Measurements from ENCODE around the gene C14orf93. TPM values are rescaled to one million over a fixed set of nuclear protein-coding genes. Genes with fewer than 3 reads are reported as not detected.
A peak's percentile ranks its signal among the peaks of the same experiment; 100 is the strongest.

Gene C14orf93
- polyA plus RNA-seq, 3 donors: 2.5 to 17.6 (median 3.7) TPM

DNA sequence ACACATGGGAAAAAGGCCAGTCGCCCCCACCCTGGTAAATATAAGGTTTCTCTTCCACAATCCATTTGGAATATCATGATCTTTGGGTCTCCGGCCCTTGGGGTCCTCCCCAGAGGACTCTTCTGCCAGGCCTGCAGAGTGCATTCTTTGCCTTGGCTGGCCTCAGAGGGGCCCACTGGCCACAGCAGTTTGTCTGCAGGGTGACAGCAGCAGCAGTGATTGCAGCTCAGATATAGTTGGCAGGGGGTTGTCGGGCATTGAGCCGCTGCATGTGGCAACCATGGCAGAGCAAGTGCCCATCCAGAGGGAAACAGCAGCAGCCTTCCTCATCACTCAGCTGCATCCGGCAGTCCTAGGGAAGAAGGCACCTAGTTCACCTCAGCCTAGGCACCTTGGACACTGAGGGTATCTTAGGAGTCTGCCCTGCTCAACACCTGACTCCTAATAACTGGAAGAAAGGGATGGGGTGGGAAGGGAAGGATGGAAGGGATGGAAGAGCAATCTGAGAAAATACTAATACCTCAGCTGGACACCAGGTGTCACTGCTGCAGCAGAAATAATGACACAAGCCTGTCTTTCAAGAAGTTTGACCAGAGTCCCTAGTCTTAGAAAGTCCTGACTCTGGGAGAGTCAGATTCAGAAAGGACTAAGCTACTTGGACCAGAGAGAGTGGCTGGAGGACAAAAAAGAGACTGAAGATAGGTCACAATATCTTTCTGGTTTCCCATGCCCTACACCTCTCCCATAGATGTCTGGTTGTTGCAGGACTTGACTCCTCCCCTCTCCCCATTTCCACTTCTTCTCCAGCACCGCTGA, 36.5 kb downstream of the C14orf93 start:
- H3K27ac ChIP-seq (ENCODE audit: low read depth in 1 of 2, low read length in 2 of 2): no peak overlapping the region
- Mint-ChIP-seq H3K27me3 (ENCODE audit: low read depth in 3 of 3) (peaks cover 14 to 19% (median 17%) of the 10 kb centered on the region in 3 donors), H3K4me3 (peak overlapping the region in 1 of 2 donors; percentile 46), H3K27ac (no peak overlapping the region), H3K36me3 (no peaks in the 10 kb centered on the region), H3K4me1 (no peaks in the 10 kb centered on the region), H3K9me3 (no peaks in the 10 kb centered on the region)
- H3K4me2 ChIP-seq (replicated peaks; ENCODE audit: extremely low read depth, low read length, poor library complexity, severe bottlenecking): no peak overlapping the region
- no peaks in the 10 kb centered on the region for H3K36me3 ChIP-seq (replicated peaks in 1 of 2; ENCODE audit: control insufficient read depth in 1 of 2, insufficient read depth in 2 of 2, low read length in 2 of 2)
- H3K79me2 ChIP-seq (ENCODE audit: insufficient read depth, low read length): no peaks in the 10 kb centered on the region
- 96% methylated on average over 3 of the region's 6 CpGs for WGBS (ENCODE audit: insufficient coverage)
- DNase-seq: peak; percentile 25 to 64 (median 49)
- intact Hi-C loops (cut with micrococcal nuclease): no loop called here
- H3K9ac ChIP-seq (ENCODE audit: insufficient read depth, low read length, poor library complexity, severe bottlenecking): no peak overlapping the region
- no peaks in the 10 kb centered on the region for H3K4me1 ChIP-seq (ENCODE audit: control insufficient read depth in 1 of 2, insufficient read depth in 2 of 2, low read length in 2 of 2)
- TF ChIP-seq, protein P1, sequence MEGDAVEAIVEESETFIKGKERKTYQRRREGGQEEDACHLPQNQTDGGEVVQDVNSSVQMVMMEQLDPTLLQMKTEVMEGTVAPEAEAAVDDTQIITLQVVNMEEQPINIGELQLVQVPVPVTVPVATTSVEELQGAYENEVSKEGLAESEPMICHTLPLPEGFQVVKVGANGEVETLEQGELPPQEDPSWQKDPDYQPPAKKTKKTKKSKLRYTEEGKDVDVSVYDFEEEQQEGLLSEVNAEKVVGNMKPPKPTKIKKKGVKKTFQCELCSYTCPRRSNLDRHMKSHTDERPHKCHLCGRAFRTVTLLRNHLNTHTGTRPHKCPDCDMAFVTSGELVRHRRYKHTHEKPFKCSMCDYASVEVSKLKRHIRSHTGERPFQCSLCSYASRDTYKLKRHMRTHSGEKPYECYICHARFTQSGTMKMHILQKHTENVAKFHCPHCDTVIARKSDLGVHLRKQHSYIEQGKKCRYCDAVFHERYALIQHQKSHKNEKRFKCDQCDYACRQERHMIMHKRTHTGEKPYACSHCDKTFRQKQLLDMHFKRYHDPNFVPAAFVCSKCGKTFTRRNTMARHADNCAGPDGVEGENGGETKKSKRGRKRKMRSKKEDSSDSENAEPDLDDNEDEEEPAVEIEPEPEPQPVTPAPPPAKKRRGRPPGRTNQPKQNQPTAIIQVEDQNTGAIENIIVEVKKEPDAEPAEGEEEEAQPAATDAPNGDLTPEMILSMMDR (IDR thresholded peaks at IDR 0.05): peak; percentile 82
- H3K27me3 ChIP-seq (ENCODE audit: control insufficient read depth in 2 of 2, insufficient read depth in 2 of 2, low read length in 2 of 2): peaks cover 3 to 19% of the 10 kb centered on the region in 2 donors
- H2AFZ ChIP-seq (ENCODE audit: insufficient read depth, low read depth, low read length, poor library complexity, severe bottlenecking): no peak overlapping the region
- H3K9me3 ChIP-seq (replicated peaks in 1 of 2; ENCODE audit: control insufficient read depth in 1 of 2, insufficient read depth in 1 of 2, low read length in 2 of 2): no peaks in the 10 kb centered on the region
- no peak overlapping the region for H3K4me3 ChIP-seq (replicated peaks in 1 of 3; ENCODE audit: low read depth in 2 of 3, low read length in 3 of 3)
- no peaks in the 10 kb centered on the region for H4K20me1 ChIP-seq (ENCODE audit: insufficient read depth, low read length)

DNA sequence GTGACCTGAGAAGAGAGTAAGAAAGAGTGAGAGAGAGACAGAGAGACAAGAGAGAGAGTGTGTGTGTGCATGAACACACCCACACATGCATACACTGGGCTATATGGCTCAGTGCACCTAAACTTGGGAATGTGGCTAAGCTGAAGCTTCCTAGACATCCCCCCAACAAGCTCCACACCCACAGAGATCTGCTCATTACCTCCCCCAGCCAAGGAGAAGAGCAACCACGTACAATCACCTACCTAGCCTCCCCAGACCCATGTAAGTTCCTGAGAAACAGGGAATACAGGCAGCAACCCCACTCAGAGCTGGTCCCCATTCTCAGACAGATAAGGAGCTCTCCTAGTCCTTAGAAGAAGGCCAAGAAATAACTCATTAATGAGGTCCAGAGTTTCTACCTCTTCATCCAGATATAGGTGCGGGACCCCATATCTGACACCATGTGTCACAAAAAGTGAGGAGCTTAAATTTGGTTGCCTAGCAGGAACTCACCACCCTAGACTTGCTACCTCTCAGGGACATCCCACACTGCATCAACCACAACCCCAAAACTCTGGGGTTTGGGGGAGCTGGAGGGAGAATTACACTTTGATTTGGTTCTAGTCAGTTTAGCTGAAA, 37.5 kb downstream of the C14orf93 start:
- Histone ChIP-seq H3K4me1 (ENCODE audit: control insufficient read depth in 1 of 2, insufficient read depth in 2 of 2, low read length in 2 of 2) (no peaks in the 10 kb centered on the region), H3K4me3 (replicated peaks in 1 of 3; ENCODE audit: low read depth in 2 of 3, low read length in 3 of 3) (no peak overlapping the region), H3K79me2 (ENCODE audit: insufficient read depth, low read length) (no peaks in the 10 kb centered on the region), H2AFZ (ENCODE audit: insufficient read depth, low read depth, low read length, poor library complexity, severe bottlenecking) (no peak overlapping the region), H3K27me3 (ENCODE audit: control insufficient read depth in 2 of 2, insufficient read depth in 2 of 2, low read length in 2 of 2) (peaks cover 0 to 11% of the 10 kb centered on the region in 2 donors), H4K20me1 (ENCODE audit: insufficient read depth, low read length) (no peaks in the 10 kb centered on the region), H3K27ac (ENCODE audit: low read depth in 1 of 2, low read length in 2 of 2) (no peak overlapping the region), H3K36me3 (replicated peaks in 1 of 2; ENCODE audit: control insufficient read depth in 1 of 2, insufficient read depth in 2 of 2, low read length in 2 of 2) (no peaks in the 10 kb centered on the region), H3K4me2 (replicated peaks; ENCODE audit: extremely low read depth, low read length, poor library complexity, severe bottlenecking) (no peak overlapping the region), H3K9me3 (replicated peaks in 1 of 2; ENCODE audit: control insufficient read depth in 1 of 2, insufficient read depth in 1 of 2, low read length in 2 of 2) (no peaks in the 10 kb centered on the region), H3K9ac (ENCODE audit: insufficient read depth, low read length, poor library complexity, severe bottlenecking) (no peak overlapping the region)
- no peaks in the 10 kb centered on the region for H3K36me3 Mint-ChIP-seq
- H3K27me3 Mint-ChIP-seq (ENCODE audit: low read depth in 3 of 3): peaks cover 9 to 13% (median 13%) of the 10 kb centered on the region in 3 donors
- intact Hi-C loops (cut with micrococcal nuclease): no loop called here
- H3K9me3 Mint-ChIP-seq: no peaks in the 10 kb centered on the region
- H3K4me1 Mint-ChIP-seq: no peaks in the 10 kb centered on the region
- DNase-seq: no peak
- TF ChIP-seq, protein P1 (IDR thresholded peaks at IDR 0.05): no peak
- no peak overlapping the region for H3K27ac Mint-ChIP-seq
- no peak overlapping the region for H3K4me3 Mint-ChIP-seq
- WGBS (ENCODE audit: insufficient coverage): no CpG with 5 or more reads among the region's 2 CpGs
